B cell (primary cell): ENCODE measurements around the gene NDUFA6.

Experiments used
- EZH2 ChIP-seq: IDR thresholded peaks from 2 replicates; pipeline ENCODE4 v1.6.1; 2012; ENCODE audit warnings: borderline replicate concordance, low read depth, mild to moderate bottlenecking, moderate library complexity, low read length; ENCODE audit not compliant: insufficient read depth, poor library complexity, severe bottlenecking
- TF ChIP-seq, protein P1 (sequence below): fragments of 200-600 bp; IDR thresholded peaks from one replicate; pipeline ENCODE4 v1.8.0; 2022; ENCODE audit warnings: antibody characterized with exemption, mild to moderate bottlenecking

DNA sequence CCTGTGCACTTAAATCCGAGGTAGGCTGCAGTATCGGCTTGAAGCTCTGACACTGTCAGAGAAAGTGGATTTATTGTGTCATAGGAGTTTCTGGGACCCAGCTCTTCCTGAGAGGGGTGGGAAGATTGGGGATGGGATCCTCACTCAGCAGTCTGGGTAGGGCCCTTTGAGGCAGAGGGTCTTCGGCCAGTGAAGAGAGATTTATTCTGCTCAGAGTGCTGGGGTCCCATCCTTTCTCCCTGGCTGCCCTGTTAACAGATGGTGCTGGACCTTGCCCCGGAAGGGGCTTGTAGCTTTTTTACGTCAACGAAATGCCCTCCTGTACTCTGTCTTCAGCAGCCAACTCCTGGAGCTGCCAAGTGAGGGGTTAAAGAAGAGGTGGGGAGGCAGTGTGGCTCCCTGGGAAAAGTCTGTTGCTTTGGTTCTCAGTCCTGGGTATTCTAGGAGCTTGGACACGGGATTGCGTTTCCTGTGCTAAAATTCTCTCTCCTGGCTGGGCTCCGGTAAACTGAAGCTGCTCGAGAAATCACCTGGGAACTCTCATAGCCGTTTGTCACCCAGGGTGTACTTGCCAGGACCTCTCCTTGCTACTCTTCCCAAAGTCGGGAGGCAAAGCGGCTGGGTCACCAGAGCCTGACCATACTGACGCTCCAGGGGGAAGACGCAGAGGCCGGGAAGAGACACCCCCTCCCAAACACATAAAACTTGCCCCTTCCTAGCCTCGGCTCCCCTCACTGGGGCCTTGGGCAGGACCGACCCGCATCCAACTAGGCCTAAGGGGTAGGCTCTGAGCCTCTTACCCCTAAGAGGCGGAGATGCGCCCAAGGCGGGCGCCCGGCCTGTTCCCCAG, 11.9 kb downstream of the NDUFA6 start:
- TF ChIP-seq, protein P1, sequence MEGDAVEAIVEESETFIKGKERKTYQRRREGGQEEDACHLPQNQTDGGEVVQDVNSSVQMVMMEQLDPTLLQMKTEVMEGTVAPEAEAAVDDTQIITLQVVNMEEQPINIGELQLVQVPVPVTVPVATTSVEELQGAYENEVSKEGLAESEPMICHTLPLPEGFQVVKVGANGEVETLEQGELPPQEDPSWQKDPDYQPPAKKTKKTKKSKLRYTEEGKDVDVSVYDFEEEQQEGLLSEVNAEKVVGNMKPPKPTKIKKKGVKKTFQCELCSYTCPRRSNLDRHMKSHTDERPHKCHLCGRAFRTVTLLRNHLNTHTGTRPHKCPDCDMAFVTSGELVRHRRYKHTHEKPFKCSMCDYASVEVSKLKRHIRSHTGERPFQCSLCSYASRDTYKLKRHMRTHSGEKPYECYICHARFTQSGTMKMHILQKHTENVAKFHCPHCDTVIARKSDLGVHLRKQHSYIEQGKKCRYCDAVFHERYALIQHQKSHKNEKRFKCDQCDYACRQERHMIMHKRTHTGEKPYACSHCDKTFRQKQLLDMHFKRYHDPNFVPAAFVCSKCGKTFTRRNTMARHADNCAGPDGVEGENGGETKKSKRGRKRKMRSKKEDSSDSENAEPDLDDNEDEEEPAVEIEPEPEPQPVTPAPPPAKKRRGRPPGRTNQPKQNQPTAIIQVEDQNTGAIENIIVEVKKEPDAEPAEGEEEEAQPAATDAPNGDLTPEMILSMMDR, result no peak
- TF ChIP-seq EZH2, result no peak
